Activated naive CD4-positive, alpha-beta T cell treated with anti-CD3 and anti-CD28 coated beads, Interleukin-2, amount 10 ng/mL, durations not matched to agents 7 days and 5 days (primary cell): ENCODE data around the gene UROC1.

ENCODE experiments used
- CTCF ChIA-PET: fragments of 350-600 bp; sonication (Branson Sonifier 250); formaldehyde crosslinking; loops from one replicate; lab custom pipeline; 2021; ENCODE audit warnings: antibody characterized with exemption; lab: Charles Lee
- DNase-seq: peaks from one replicate; pipeline ENCODE4 v3.0.0-alpha.2; 2020
- H3K27ac Mint-ChIP-seq: one replicate; pipeline ENCODE4 v1.8.0; 2021; ENCODE audit warnings: mild to moderate bottlenecking, moderate library complexity, mixed read lengths
- H3K27me3 Mint-ChIP-seq: one replicate; pipeline ENCODE4 v1.8.0; 2021; ENCODE audit warnings: mild to moderate bottlenecking, mixed read lengths
- H3K36me3 Mint-ChIP-seq: one replicate; pipeline ENCODE4 v1.8.0; 2021; ENCODE audit warnings: mixed read lengths
- H3K4me1 Mint-ChIP-seq: one replicate; pipeline ENCODE4 v1.8.0; 2021; ENCODE audit warnings: mixed read lengths
- H3K4me3 Mint-ChIP-seq: one replicate; pipeline ENCODE4 v1.8.0; 2021; ENCODE audit warnings: mild to moderate bottlenecking, moderate library complexity, mixed read lengths
- H3K9me3 Mint-ChIP-seq: one replicate; pipeline ENCODE4 v1.8.0; 2021; ENCODE audit warnings: mixed read lengths

Gene UROC1

DNA sequence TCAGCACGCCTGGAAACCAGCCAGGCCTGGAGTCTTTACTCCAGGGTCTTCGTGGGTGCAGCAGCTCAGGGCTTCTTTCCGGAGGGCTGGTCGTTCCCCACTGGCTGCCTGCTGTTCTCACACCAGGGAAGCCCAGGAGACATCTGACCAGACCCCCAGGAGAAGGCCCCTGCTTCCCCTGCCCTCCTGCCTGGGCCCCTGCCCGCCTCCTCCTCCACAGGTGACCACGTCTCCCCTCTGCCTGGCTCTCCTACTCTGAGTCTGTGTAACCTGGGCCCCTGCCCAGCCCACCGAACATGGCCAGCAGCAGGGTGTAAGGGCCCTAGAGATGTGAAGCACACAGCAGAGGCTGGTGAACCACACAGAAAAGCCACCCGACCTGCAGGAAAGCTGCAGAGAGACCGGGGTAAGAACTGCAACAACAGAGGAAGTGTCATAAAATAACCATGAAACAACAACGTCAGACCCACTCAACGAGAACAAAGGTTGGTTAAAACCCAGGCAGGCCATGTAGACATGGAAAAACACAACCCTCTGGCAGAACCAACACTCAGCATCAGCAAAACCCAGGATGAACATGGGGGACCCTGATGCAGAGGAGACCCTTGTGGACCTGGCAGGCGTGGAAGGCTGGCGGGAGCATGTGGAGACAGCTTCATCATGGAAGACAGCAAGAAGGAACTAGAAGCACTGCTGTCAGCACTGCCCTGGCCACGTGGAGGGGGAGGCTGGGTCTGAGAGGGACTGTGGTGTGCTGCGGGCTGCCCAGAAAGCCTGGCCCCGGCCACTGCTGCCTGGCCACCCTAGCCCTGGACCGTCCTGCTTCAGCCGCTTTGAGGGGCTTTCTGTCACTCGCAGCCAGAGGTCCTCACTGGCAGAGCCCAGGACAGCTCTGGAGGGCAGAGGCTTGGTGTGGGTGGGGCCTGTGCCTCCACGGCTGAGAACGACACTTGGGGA lies 20.4 kb downstream of the UROC1 start:
- peak; percentile 43 for DNase-seq
- H3K27ac Mint-ChIP-seq, result peak overlapping the region; percentile 89
- peaks cover 28% of the 10 kb centered on the region for H3K4me1 Mint-ChIP-seq
- CTCF ChIA-PET, result interaction anchor here (2.2 kb wide), 1 partner anchor 10 kb away, joined by 6 read pairs; no protein-coding TSS in a partner anchor
- no peaks in the 10 kb centered on the region for H3K9me3 Mint-ChIP-seq
- no peaks in the 10 kb centered on the region for H3K36me3 Mint-ChIP-seq
- no peaks in the 10 kb centered on the region for H3K27me3 Mint-ChIP-seq
- H3K4me3 Mint-ChIP-seq, result no peak overlapping the region

DNA sequence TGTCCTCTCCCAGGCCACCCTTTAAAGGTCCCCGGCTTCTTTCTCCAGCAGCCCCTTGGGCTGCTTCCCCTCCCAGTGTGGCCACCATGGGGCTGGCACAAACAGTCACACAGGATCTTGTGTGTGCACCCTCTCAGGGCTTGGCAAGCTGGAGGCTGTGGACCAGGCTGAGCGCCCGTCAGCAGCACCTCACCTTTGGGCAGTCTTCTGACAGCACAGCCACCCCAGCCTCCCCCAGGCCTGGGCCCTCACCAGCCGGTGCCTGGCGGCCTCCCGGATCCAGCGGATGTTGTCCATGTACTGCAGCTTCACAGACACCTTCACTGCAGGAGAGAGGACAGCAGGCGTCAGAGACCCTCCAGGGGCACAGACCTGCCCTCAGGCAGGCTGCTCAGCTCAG lies 21.8 kb downstream of the UROC1 start:
- Mint-ChIP-seq H3K27me3 (no peaks in the 10 kb centered on the region), H3K27ac (no peak overlapping the region), H3K4me1 (peaks cover 28% of the 10 kb centered on the region), H3K9me3 (no peaks in the 10 kb centered on the region), H3K36me3 (no peaks in the 10 kb centered on the region), H3K4me3 (no peak overlapping the region)
- no peak for DNase-seq
- CTCF ChIA-PET, result interaction anchor here (2.2 kb wide), 1 partner anchor 9 kb away, joined by 6 read pairs; no protein-coding TSS in a partner anchor

DNA sequence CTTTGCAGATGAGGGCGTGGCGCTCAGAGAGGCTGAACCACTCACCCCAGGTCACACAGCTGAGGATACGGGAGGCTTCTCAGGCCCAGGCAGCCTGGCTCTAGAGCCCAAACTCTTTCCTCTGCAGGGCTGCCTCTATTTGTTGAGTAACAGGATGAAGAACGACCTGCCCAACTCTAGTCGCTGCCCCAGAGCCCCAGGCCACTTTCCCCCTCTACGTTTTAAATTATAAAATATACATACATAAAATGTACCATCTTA lies 22.7 kb downstream of the UROC1 start:
- H3K27me3 Mint-ChIP-seq, result no peaks in the 10 kb centered on the region
- CTCF ChIA-PET, result no interaction called here
- H3K9me3 Mint-ChIP-seq, result no peaks in the 10 kb centered on the region
- H3K27ac Mint-ChIP-seq, result no peak overlapping the region
- DNase-seq, result no peak
- peaks cover 28% of the 10 kb centered on the region for H3K4me1 Mint-ChIP-seq
- no peaks in the 10 kb centered on the region for H3K36me3 Mint-ChIP-seq
- no peak overlapping the region for H3K4me3 Mint-ChIP-seq

DNA sequence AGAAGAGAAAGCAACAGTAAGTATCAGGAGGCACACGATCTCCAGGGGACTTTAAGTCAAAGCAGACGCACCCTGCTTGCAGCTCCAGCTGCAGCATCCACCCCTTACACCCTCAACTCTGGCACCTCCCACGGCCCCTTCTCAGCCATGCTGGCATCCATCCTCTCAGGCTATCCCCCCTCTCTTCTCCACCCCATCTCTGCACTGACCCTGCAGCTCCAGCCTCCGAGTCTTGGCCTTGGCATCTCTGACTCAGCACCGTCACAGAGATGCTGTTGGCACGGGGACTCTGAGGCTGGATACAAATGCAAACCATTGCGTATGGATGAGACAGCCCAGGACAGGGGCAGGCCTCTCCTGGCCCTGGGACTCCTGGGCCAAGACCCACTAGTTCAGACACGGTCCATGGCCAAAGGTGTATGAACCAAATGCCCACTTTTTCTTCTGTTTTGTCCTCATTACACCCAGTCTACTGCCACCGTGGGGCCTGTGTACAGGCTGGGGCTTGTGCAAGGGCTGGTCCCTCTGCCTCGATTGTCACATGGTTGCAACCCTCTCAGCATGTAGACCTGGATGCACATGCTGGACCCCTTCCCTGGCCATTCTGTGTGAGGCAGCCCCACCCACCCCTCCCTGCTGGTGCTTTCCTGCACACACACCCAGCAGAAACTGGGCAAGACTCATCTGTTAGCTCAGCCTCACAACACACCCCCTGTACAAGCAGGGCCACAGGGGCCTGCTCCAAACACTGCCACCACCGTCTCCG lies 23.2 kb downstream of the UROC1 start:
- Mint-ChIP-seq H3K9me3 (no peaks in the 10 kb centered on the region), H3K36me3 (no peaks in the 10 kb centered on the region), H3K4me1 (peaks cover 28% of the 10 kb centered on the region), H3K4me3 (no peak overlapping the region), H3K27me3 (no peaks in the 10 kb centered on the region), H3K27ac (peak overlapping the region; percentile 82)
- CTCF ChIA-PET, result no interaction called here
- DNase-seq, result no peak

DNA sequence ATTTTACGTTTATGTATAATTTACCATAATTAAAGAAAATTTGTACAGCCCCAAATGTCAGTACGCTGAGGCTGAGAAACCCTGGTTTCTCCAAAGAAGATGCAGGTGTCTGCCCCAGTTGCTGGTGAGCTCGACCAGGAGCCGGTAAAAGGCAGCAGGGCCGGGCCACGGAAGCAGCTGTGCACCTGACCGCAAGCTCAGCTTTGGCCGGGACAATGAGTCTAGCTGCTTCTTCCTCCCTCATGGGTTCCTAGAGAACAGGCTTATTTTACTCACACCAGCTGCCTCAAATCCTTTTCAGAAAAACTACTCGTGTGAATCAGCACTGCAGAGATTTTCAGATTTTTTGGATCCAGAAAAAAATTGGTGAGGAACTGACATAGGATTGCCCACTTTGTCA lies 23.8 kb downstream of the UROC1 start:
- H3K27me3 Mint-ChIP-seq, result no peaks in the 10 kb centered on the region
- CTCF ChIA-PET, result interaction anchor here (0.7 kb wide), 1 partner anchor 23 kb away, joined by 3 read pairs; no protein-coding TSS in a partner anchor
- no peaks in the 10 kb centered on the region for H3K9me3 Mint-ChIP-seq
- peak overlapping the region; percentile 59 for H3K27ac Mint-ChIP-seq
- H3K4me1 Mint-ChIP-seq, result peaks cover 27% of the 10 kb centered on the region
- no peak overlapping the region for H3K4me3 Mint-ChIP-seq
- peak; percentile 39 for DNase-seq
- no peaks in the 10 kb centered on the region for H3K36me3 Mint-ChIP-seq

DNA sequence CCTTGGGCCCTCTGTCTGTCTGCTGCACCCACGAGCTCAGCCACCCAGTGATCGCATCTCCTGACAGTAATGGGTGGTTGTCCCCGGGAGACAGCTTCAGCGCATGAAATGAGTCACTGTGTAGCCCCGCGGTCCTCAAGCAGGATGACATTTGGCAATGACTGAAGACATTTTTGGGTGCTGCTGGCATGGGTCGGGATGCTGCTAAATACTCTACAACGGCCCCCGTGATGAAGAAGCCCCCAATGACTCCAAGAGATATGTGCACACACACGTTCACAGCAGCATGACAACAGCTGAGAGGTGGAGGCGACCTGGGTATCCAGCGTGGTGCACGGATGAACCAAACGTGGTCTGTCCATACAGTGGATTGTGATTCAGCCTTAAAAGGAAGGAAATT lies 24.5 kb downstream of the UROC1 start:
- no peak overlapping the region for H3K4me3 Mint-ChIP-seq
- H3K9me3 Mint-ChIP-seq, result no peaks in the 10 kb centered on the region
- peak overlapping the region; percentile 4 for H3K27ac Mint-ChIP-seq
- no peaks in the 10 kb centered on the region for H3K27me3 Mint-ChIP-seq
- H3K4me1 Mint-ChIP-seq, result peaks cover 24% of the 10 kb centered on the region
- CTCF ChIA-PET, result no interaction called here
- no peaks in the 10 kb centered on the region for H3K36me3 Mint-ChIP-seq
- DNase-seq, result no peak

DNA sequence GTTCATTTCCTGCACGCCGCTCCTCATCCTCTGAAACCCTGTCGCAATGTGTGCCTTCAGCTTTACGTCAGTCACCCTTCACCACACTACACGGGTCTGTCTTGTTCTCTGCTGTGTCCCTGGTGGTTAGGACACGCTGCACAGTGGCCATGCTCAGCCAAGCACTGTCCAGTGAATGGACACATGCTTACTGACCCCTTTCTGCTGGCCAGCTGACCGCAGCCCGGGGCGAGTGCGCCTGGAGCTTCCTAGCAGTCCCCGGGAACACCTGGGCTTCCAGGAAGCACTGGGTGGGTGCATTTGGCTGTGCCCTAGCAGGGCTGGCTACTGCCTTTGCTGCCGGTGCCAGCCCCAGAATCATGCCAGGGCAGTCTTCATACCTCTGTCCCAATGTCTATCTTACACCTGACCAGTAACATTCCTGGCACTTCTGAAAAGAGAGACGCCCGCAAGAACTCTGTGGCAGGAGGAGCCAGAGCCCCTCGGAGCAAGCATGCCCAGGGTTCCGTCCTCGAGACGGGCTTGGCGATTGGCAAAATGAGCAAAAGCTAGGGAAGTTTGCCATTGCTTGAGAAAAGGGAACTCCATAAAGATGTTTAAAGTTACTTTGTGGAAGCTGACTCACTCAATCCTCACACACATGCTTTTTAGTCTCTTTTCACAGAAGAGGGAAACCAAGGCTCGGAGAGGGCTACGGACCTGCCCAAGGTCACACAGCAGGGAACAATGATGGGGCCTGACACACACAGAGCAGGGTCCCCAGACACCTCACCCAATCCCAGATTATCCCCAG lies 26.2 kb downstream of the UROC1 start:
- CTCF ChIA-PET, result interaction anchor here (1.8 kb wide), 1 partner anchor 1056 kb away, joined by 3 read pairs; no protein-coding TSS in a partner anchor
- no peaks in the 10 kb centered on the region for H3K27me3 Mint-ChIP-seq
- H3K4me3 Mint-ChIP-seq, result no peak overlapping the region
- no peaks in the 10 kb centered on the region for H3K9me3 Mint-ChIP-seq
- H3K4me1 Mint-ChIP-seq, result peaks cover 29% of the 10 kb centered on the region
- H3K36me3 Mint-ChIP-seq, result no peaks in the 10 kb centered on the region
- H3K27ac Mint-ChIP-seq, result no peak overlapping the region
- DNase-seq, result no peak

DNA sequence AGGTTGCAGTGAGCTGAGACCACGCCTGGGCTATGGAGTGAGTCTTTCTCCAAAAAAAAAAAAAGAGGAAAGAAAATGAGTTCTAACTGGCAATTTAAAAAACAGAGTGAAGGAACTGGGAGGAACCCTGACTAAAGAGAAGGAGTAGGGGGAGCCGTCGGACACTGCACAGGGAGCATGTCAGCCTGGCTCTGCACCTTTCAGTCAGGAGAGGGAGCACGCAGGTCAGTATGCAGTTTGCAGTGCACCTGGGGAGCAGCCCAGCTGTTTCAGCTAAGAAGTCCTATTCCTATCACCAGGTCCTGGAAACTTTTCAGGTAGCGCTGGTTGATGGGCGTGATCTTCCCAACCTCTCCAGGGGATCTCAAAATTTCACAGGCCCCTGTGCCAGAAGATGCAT lies 27.0 kb downstream of the UROC1 start:
- Mint-ChIP-seq H3K27ac (no peak overlapping the region), H3K4me1 (peaks cover 32% of the 10 kb centered on the region), H3K27me3 (no peaks in the 10 kb centered on the region), H3K4me3 (no peak overlapping the region), H3K36me3 (no peaks in the 10 kb centered on the region), H3K9me3 (no peaks in the 10 kb centered on the region)
- CTCF ChIA-PET, result interaction anchor here (1.8 kb wide), 1 partner anchor 1056 kb away, joined by 3 read pairs; no protein-coding TSS in a partner anchor
- no peak for DNase-seq

DNA sequence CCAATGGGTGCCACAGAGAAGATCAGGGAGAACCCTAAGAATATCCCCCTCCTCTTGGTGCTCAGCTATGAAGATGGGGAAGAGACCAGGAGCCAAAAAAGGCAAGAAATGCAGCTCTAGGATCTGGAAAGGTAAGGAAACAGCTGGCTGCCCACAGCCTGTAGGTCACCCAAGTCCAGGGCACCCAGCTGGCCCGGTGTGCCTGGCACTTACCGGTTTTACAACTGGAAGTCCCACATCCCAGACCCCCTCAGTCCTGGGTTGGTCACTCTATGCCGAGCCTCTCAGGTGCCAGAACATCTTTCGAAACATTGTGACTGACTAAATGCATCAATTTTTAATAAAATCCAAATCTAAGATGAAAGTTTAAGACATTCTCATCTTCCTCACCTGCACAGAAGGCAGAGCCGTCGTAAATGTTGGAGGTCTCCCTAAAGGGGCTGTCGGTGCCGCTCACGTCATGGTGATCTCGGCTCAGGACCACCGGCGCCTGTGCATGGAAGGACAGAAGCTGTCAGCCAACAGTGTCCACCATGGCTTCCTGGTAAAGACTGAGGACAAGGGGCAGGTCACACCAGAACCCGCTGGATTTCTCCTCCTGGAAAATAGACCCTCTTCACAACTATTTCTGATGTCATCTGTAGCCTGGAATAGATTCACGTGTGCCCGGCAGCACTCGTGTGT lies 28.5 kb downstream of the UROC1 start:
- no peak overlapping the region for H3K27ac Mint-ChIP-seq
- no peak overlapping the region for H3K4me3 Mint-ChIP-seq
- H3K4me1 Mint-ChIP-seq, result peaks cover 23% of the 10 kb centered on the region
- H3K36me3 Mint-ChIP-seq, result no peaks in the 10 kb centered on the region
- no peaks in the 10 kb centered on the region for H3K9me3 Mint-ChIP-seq
- H3K27me3 Mint-ChIP-seq, result no peaks in the 10 kb centered on the region
- CTCF ChIA-PET, result no interaction called here
- no peak for DNase-seq

DNA sequence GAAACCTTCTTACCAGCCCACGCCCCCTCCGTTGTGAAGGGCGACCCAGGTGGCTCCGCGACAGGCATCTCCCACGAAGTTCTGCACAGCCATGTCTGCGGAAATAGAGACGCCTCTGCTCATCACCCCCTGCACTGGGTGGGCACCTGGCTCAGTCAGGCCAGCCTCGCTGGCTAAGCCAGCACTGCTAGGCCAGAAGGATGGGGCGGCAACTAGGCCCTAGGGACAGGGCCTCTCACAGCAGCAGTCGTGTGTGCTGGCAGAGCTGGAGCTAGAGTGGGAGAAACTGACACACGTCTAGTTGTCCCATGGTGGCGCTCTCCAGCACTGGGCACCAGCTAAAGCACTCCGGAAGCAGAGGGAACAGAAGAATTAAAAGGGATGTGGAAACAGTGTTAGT lies 29.4 kb downstream of the UROC1 start:
- CTCF ChIA-PET, result no interaction called here
- Mint-ChIP-seq H3K27ac (no peak overlapping the region), H3K4me1 (peaks cover 17% of the 10 kb centered on the region), H3K4me3 (no peak overlapping the region), H3K36me3 (no peaks in the 10 kb centered on the region), H3K9me3 (no peaks in the 10 kb centered on the region), H3K27me3 (no peaks in the 10 kb centered on the region)
- no peak for DNase-seq

DNA sequence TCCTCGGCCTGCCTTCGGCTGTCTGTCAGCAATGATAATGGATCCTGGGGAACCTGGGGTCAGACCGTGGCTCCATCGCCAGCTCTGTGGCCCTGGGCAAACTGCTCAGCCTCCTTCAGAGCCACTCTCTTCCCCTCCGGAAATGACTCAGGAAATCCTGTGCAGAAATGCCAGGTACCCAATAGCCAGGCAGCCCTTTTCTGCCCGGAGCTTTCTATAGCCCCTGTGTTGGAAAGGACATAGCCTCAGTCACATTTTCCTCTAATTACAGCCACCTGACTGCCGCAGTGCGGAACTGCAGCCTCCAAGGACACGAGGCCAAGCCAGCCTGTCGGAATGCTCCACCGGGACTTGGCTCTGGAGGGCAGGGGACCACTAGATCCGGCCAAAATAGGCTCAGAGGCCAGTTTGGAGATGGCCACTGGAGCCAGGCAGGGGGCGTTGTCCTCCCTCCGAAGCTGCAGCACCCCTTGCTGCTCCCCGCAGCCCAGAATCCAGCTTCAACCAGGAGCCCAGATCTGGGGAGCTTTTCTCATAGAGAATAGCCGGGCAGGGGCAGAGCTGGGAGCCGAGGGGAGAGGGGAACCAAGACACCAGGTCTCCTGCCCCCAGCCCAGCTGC lies 30.3 kb downstream of the UROC1 start:
- CTCF ChIA-PET, result interaction anchor here (1.0 to 1.1 kb wide), 3 partner anchors 9 to 22 kb away, joined by 3 to 6 read pairs (median 4); no protein-coding TSS in a partner anchor
- DNase-seq, result peak; percentile 42
- Mint-ChIP-seq H3K27me3 (no peaks in the 10 kb centered on the region), H3K27ac (peak overlapping the region; percentile 58), H3K4me3 (no peak overlapping the region), H3K9me3 (no peaks in the 10 kb centered on the region), H3K4me1 (peaks cover 15% of the 10 kb centered on the region), H3K36me3 (no peaks in the 10 kb centered on the region)

DNA sequence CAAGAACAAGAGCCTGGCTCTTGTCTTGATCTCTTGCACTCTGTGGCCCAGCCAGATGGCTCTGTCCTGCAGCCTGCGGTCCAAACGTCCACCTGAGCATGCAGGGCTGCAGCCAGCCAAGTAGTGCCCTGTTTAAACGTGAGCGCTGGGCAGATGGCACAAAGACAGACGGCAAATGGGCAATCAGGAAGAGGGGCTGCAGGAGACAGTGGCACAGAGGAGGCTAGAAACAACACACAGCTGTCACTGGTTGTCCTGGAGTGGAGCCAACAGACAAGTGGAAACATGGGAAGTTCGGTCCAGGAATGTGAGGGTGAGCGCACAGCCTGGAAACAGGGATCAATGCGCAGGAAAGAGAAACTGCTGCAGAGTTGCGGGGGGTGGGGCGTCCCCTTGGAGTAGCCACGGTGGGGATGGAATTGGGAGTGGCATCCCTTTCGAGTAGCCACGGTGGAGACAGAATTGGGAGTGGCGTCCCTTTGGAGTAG lies 31.2 kb downstream of the UROC1 start:
- no peaks in the 10 kb centered on the region for H3K36me3 Mint-ChIP-seq
- peaks cover 4% of the 10 kb centered on the region for H3K27me3 Mint-ChIP-seq
- no peak overlapping the region for H3K4me3 Mint-ChIP-seq
- no peaks in the 10 kb centered on the region for H3K9me3 Mint-ChIP-seq
- CTCF ChIA-PET, result no interaction called here
- H3K4me1 Mint-ChIP-seq, result peaks cover 15% of the 10 kb centered on the region
- no peak for DNase-seq
- H3K27ac Mint-ChIP-seq, result peak overlapping the region; percentile 1

DNA sequence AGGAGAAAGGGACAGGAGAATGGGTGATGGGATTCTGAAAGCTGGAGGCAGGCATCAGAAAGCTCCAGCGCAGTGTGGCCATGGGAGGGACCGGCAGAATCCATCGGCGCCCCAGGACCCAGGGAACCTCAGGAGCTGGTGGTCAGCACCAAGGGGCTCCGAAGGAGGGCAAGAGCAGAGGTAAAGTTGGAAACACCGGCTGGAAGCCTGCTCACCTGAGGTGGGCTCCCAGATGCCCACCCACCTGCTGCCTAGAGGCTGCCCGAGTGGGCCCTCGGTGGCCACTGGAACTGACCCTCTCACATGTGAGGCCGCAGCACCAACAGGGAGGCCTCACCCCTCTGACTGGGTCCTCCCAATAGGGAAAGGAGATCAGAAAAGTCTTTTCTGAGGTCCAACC lies 31.6 kb downstream of the UROC1 start:
- no peaks in the 10 kb centered on the region for H3K36me3 Mint-ChIP-seq
- H3K9me3 Mint-ChIP-seq, result no peaks in the 10 kb centered on the region
- no peak for DNase-seq
- peaks cover 15% of the 10 kb centered on the region for H3K4me1 Mint-ChIP-seq
- peaks cover 5% of the 10 kb centered on the region for H3K27me3 Mint-ChIP-seq
- no peak overlapping the region for H3K27ac Mint-ChIP-seq
- H3K4me3 Mint-ChIP-seq, result no peak overlapping the region
- CTCF ChIA-PET, result no interaction called here
